Cerebellar cortex (tissue), 1 donor: ENCODE results near the gene PPM1J.
A peak's percentile ranks its signal among the peaks of the same experiment; 100 is the strongest.

Experiments used
- DNase-seq: peaks from one replicate; pipeline ENCODE4 v3.0.0-alpha.2; 2015; ENCODE audit warnings: low spot score

PPM1J gene

DNA sequence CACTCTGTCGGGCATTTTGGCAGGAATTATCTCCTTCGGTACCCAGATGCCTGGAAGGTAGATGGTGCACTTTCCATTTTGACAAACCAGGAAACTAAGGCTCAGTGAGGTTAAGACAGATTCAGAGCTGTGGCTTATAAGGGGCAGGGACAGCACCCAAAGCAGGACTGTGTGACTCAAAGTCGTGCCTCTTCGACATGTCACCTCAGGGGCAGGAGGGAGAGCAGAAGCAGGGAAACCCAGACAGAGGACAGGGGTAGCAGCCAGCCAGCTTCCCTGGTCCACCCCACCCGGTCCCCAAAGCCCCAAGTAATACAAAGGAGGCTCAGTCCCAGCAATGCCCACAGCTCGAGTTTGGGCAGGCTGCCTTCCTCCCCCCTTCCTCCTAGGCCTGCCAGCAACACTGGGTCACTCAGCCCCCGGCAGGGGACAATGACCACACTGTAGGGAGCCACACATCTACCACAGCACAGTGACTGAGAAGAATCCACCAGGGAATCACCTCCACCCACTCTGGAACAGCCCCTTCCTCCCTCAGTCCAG lies 10.7 kb downstream of the PPM1J start:
- no peak for DNase-seq

DNA sequence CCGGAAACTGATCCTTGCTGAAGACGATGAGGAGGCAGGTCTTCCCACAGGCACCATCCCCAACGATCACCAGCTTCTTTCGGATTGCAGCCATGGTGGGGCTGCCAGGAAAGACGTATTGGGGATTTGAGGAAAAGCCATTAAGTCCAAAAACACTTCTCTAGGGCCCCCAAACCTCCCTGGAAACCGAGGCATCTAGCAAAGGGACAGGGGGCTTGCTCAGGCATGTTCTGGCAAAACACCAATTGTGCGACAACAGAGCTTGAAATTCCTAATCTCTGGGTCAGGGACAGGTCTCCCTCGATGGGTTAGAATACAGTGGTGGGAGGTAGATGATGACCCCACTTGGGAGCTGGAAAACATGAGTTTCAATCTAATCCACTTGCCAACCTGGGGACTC lies 11.4 kb downstream of the PPM1J start:
- no peak for DNase-seq

DNA sequence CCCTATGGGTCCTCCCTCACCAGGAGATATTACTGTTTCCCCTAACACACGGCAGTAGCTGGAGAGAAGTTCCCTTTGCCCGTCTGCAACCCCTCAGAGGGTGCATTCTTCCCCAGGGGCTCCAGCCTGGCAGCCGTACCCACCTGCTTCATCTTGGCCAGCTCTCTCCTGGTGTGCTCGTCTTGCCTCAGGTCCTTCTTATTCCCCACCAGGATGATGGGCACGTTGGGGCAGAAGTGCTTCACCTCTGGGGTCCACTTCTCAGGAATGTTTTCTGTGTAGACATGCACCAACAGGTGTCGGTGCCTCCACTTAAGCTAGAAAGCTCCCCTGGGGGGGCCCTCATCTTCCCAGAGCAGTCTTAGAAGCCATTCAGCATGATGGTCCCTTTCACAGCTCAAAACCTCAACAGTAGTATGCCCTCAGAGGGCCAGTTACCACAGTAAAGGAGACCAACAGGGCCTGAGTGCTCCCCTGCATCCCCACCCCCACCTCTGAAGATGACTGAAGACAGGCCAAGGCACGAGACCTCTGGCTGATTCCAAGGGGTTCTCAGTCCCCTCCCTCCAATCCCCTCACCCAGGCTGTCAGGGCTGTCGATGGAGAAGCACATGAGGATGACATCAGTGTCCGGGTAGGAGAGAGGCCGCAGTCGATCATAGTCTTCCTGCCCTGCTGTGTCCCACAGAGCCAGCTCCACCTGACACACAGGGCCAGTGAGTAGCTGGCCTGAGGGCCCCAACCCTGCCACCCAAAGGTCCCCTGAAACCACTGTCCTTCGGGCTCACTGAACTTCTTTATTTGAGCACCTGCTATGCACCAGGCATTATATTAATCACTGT lies 12.5 kb downstream of the PPM1J start:
- no peak for DNase-seq

DNA sequence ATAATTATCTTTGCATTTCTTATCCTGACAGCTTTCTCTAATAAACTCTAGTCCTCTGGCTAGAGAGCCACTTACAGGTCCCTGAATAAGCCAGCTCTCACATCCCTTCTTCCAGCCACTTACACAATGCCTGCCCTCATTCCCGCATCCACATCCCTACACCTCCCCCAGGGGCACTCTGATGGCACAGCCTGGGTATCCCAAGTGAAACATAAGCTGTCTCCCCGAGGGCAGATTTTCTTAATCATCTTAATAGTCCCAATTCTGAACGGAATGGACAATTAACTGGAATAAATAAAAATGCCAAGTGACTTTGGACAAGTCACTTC lies 13.1 kb downstream of the PPM1J start:
- DNase-seq: no peak

DNA sequence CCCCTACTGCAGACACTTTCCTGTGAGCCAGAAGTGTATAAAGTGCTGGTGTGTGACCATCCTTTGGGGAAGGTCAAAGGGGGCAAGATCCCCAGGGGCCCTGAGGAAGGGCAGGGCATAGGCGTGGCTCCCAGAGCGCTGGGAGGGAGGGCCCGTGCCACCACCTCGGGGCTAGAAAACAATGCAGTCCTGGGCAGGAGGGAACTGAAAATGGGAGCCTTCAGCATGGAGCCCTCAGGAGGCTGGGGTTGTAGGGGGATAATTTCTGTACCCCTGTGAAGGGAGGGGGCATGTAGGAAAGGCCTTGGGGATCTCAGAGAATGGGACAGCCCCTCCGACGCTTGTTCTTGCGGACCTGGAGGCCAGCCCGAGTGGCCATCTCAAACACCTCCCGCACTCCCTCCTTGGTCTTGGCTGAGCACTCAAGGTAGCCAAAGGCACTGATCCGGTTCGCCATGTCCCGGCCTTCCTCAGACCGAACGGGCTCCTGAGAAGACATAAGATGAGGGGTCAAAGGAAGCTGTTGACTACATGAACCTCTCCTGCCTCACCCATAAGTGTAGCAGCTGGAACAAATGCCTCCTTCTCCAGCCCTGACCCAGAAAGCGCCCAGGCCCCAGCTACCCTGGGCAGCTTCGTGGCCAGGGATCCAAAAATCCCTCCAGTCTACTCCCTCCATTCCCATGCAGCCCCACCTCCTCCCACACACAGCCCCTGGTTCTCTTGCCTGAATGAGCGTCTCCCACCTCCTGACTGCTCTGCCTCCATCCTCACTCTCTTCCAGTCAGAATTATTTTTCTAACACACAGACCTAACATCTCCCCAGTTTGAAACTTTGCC lies 13.7 kb downstream of the PPM1J start:
- no peak for DNase-seq

DNA sequence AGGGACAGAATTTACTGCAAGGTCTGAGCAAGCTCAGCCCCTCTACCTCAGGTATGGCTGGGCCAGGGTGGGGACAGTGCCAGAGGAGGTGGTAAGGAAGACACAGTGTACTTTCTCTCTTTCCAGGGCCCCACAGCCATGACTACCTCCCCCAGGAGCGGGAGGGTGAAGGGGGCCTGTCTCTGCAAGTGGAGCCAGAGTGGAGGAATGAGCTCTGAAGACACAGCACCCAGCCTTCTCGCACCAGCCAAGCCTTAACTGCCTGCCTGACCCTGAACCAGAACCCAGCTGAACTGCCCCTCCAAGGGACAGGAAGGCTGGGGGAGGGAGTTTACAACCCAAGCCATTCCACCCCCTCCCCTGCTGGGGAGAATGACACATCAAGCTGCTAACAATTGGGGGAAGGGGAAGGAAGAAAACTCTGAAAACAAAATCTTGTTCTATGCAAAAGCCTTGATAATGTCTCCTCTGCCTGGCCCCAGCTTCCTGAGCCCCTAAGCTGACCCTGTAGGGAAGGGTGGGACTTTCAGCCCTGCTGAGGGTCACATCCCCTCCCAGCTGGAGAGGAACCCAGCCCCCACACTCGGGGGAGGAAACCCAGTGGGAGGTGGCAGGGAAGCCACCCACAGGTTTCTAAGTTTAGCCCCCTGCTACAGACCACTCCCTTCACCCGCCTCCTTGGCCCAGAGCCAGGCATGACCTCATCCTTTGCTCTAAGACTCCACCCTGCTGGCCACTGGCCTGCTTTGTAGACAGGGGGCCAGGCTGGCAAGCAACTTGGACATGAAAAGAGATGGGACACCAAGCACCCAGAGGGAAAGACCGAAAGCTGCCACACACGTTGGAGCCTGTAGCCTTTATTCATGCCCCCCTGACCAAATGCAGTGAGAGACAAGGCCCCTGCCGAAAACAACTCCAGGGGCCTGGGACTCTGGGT lies 14.6 kb downstream of the PPM1J start:
- peak; percentile 77 for DNase-seq

DNA sequence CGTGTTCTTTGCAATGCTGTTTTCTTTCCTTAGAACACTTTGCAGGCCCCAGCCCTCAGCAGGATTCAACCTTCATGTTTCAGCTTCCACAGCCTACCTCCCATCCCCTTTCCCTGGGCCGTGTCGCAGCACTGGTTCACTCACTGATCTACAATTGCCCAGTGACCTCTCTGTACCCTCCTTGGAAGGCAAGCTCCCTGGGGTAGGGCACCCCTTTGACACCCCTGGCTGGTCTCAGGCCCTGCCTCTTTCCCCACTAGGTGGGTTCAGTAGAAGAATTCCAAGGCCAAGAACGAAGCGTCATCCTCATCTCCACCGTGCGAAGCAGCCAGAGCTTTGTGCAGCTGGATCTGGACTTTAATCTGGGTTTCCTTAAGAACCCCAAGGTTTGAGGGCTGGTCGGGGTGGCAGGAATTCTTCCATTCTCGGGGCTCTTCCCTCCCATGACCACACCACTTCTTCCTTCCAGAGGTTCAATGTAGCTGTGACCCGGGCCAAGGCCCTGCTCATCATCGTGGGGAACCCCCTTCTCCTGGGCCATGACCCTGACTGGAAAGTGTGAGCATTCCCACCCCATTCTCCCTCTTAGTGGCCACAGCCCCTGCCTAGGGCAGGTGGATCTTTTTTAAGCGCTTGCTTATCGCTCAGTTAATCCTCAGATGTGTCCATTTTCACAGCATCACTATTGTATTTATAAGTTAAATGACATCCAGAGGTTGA lies 15.5 kb downstream of the PPM1J start:
- DNase-seq: no peak

DNA sequence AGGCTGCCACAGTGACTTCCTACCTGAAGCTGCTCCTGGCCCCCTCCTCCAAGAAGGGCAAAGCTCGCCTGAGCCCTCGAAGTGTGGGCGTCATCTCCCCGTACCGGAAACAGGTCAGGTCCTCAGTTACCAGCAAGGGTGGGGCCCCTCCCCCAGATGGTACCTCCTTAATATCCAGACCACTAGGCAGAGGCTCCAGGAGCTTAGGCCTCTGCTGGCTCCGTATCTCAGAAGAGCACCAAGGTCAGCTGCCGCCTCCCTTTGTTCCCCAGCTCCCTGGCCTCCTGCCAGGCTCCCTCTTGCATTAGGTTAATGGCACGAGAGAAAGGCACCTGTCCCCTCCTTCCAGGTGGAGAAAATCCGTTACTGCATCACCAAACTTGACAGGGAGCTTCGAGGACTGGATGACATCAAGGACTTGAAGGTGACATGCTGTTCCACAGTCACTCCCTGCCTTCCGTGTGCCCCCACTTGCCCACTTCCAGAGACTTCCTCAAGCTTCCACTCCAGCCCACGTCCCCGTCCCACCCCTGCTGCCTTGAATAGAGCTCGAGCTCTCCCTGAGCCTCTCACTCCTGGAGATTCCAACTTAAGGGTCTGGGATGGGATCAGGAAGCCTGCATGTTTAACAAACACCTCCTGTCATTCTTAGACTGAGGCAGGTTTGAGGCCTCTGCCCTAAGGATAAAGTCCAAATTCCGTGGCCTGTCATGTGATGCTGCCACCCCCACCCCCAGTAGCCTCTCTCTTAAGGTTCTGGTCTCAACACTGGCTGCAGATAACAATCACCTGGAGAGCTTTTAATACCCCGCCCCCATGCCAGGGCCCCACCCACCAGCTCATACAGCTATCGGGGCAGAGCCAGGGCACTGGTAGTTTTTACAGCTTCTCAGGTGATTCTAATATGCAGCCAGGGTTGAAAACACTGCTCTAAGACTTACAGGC lies 16.5 kb downstream of the PPM1J start:
- DNase-seq: no peak

DNA sequence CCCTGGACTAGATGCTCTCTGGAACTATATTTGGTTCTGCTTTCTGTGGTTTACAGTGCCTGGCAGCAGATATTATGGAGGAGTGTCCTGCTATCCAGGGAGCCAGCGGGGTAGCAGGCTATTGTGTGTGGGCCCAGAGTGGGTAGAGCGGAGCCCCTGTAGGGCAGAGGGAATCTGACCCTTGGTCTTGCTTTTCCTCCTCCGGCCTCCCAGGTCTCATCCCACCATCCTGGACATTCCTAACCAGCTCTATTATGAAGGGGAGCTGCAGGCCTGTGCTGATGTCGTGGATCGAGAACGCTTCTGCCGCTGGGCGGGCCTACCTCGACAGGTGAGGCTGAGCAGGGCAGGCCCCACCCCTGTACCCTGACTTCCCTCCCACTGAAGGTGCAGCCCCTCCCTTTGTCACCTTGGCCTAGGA lies 17.3 kb downstream of the PPM1J start:
- DNase-seq: no peak

DNA sequence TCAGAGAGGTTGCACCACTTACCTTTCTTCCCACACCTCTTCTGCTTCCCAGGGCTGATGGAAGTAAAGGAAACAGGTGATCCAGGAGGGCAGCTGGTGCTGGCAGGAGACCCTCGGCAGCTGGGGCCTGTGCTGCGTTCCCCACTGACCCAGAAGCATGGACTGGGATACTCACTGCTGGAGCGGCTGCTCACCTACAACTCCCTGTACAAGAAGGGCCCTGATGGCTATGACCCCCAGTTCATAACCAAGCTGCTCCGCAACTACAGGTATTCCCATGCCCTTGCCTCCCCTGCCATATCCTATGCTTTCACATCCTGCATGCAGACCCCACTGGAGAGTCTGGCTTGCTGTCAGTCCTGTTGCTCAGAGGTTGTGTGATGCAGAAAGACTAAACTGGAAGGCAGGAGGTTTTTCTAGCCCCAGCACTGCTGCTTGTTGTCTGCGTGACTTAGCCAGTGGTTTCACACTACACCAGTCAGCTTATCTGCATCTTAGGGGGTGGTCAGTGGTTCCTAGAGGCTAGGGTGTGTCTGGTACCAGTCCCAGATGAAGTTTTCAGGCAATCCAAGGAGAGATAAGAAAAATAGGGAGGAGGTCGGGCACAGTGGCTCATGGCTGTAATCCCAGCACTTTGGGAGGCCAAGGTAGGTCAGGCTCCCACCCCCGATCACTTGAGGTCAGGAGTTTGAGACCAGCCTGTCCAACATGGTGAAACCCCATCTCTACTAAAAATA lies 18.4 kb downstream of the PPM1J start:
- no peak for DNase-seq

DNA sequence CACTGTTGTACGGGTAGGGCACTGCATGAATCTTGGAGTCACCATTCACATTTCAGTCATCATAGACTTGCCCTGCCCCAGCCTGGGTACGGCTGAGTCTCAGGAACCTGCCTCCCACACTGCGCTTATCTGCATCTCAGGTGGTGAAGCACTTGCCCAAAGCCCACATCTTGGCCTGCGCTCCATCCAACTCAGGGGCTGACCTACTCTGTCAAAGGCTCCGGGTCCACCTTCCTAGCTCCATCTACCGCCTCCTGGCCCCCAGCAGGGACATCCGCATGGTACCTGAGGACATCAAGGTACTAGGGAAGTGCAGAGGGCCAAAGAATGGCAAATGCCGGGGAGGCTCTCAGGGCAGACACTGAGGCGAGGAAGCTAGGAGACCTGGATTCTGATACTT lies 19.9 kb downstream of the PPM1J start:
- DNase-seq: no peak

DNA sequence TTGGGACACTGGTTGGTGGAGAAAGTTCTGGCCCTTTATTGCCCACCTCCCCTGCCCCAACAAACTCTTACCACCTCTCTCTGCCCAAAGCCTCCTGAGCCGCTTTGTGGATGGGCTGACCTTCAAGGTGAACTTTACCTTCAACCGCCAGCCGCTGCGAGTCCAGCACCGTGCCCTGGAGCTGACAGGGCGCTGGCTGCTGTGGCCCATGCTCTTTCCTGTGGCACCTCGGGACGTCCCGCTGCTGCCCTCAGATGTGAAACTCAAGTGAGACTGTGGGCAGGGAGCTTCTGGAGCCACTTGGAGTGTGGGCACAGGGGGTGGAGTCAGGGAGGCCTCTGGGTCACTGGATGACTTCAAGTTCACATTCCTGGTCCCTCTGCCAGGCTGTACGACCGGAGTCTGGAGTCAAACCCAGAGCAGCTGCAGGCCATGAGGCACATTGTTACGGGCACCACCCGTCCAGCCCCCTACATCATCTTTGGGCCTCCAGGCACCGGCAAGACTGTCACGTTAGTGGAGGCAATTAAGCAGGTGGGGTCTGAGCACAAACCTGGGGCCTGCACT lies 20.7 kb downstream of the PPM1J start:
- DNase-seq: no peak

DNA sequence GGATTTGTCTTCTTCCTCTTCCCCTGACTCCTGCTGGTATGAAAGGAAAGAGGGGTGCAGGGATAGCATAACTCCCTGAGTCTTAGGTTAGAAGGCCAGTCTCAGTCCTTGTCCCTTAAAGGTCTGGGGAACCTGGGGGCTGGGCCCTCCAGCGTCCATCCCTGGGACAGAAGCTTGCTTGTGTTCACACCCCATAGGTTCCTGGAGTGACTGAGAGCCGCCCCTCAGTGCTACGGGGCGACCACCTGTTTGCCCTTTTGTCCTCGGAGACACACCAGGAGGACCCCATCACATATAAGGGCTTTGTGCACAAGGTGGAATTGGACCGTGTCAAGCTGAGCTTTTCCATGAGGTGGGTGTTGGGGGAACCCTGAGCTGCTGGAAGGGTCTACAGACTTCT lies 21.3 kb downstream of the PPM1J start:
- DNase-seq: no peak

DNA sequence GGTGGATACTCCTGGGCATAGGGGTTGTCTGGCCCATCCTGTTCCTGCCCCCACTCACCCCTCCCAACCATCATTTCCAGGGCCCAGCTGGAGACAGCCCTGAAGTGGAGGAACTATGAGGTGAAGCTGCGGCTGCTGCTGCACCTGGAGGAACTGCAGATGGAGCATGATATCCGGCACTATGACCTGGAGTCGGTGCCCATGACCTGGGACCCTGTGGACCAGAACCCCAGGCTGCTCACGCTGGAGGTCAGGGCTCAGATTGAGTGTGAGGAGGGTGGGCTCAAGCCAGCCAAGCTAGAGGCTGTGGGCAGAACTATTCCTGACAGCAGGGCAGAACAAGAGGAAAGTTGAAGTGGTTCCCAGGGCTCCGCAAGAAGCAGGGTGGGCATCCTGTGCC lies 22.5 kb downstream of the PPM1J start:
- no peak for DNase-seq

DNA sequence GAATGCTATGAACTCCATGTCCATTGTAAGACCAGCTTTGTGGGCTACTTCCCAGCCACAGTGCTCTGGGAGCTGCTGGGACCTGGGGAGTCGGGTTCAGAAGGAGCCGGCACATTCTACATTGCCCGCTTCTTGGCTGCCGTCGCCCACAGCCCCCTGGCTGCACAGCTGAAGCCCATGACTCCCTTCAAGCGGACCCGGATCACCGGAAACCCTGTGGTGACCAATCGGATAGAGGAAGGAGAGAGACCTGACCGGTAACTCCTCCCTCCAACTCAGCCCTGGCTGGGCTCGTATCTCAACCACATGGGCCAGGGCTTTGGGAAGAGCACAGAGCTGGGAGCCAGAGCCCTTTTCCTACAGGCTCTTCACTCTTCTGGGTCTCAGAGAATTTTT lies 25.3 kb downstream of the PPM1J start:
- DNase-seq: no peak

DNA sequence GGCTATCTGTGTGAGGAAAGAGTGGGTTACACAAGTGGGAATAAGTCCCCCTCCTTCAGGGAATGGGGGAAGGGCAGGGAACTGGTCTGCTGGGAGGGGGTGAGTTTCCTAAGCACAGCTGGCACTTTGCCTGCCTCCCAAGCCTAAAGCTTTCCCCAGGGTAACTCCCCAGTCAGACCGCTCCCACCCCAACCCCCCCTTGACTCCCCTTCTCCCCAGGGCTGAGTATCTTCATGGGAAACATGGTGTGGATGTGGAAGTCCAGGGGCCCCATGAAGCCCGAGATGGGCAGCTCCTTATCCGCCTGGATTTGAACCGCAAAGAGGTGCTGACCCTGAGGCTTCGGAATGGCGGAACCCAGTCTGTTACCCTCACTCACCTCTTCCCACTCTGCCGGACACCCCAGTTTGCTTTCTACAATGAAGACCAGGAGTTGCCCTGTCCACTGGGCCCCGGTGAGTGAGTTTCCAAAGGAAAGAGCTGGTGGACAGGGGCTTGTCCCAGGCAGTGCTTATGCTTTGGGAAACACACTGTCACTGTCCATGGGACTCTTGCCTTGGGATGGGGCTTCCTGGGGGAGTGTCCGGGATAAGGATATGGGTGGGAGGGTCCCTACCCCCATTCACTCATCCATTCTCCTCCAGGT lies 25.8 kb downstream of the PPM1J start:
- no peak for DNase-seq

DNA sequence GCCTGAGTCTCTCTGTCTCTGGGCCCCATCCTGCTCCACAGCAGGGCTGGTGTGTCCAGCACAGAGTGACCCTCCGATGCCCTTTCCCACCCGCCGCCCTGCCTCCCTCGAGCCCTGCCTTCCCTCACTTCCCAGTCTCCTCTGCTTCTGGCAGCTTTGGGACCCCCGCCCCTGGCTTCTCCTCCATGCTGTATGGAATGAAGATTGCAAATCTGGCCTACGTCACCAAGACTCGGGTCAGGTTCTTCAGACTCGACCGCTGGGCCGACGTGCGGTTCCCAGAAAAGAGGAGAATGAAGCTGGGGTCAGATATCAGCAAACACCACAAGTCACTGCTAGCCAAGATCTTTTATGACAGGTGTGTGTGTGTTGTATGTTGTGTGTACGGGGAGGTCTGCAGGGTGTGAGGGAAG lies 26.3 kb downstream of the PPM1J start:
- no peak for DNase-seq

DNA sequence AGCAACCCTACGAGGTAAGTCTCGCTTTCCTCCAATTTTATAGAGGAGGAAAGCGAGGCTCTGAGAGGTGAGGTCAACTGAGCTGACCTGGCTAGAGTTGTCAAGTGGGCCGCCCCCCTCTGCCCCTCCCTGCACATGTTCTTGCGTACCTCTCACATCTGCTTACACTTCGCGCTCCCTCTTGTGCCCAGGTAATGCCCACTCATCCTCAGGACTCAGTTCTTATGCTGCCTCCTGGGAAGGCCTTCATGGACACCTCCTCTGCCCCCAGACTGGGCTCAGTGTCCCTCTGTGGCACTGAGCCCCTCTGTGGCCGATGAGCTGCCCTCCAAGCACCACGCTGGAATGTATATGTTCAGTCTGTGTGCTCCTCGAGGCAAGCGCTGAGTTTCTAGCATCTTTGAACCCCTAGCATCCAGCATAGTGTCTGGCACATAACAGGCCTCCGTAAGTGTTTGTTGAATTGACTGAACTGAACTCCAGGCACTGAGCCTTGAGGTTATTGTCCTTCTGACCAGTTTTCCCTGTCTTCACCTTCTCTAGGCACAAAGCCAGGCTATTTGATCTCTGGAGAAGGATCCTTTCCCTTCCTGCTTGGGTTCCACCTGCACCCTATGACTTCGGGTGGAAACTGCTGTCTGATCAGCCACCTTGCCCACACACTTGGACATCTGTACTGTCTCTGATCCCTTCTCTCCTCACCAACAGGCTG lies 27.2 kb downstream of the PPM1J start:
- DNase-seq: no peak
